HCT116 (cell line): ENCODE measurements around the gene HMGB4. TPM values are rescaled to one million over a fixed set of nuclear protein-coding genes. Genes with fewer than 3 reads are reported as not detected.

Experiments
- ATAC-seq: fragments of 200-7000 bp; cut with Tn5 transposase; 2 replicates; pipeline ENCODE4 v1.9.1; 2020; ENCODE audit warnings: mild to moderate bottlenecking, moderate library complexity
- BruUV-seq: library from RNA; stranded (reverse); fragments of 400-500 nt; replicated peaks from 2 replicates; lab custom pipeline; 2021; lab: Mats Ljungman, UMichigan
- CTCF ChIA-PET: fragments of 300-600 bp; sonication (Branson Sonifier 250); formaldehyde crosslinking; loops from one replicate; lab custom pipeline; 2021; ENCODE audit warnings: antibody characterized with exemption; lab: Charles Lee
- POLR2A ChIA-PET: fragments of 300-600, 350-600 bp; sonication (Branson Sonifier 250); formaldehyde crosslinking; loops from one replicate; lab custom pipeline; 2021; ENCODE audit warnings: antibody characterized with exemption; lab: Charles Lee
- RAD21 ChIA-PET, 2 experiments: fragments of 300-600 bp; sonication (Branson Sonifier 250); formaldehyde crosslinking; loops; one replicate each; lab custom pipeline; 2023; ENCODE audit warnings: low total read pairs in 2 of 2; ENCODE audit not compliant: uncharacterized antibody in 2 of 2, unreplicated experiment in 2 of 2, low non-redundant PET in 1 of 2; lab: Charles Lee
- DNase-seq: peaks from one replicate; pipeline ENCODE4 v3.0.0-alpha.2; 2010; ENCODE audit warnings: low read depth, low spot score
- H2AFZ ChIP-seq: fragments of 200-600 bp; shearing (Covaris generic), sonication (generic); 2 replicates; pipeline ENCODE4 v1.6.1; 2017; ENCODE audit warnings: low read depth, mixed run types, mixed read lengths, antibody characterized with exemption, low read length; ENCODE audit not compliant: poor library complexity, severe bottlenecking
- H3K27ac ChIP-seq: 2 replicates; pipeline ENCODE4 v1.5.1; 2012; ENCODE audit warnings: low read depth, low read length
- H3K27me3 ChIP-seq: fragments of 200-600 bp; sonication (generic); 2 replicates; pipeline ENCODE4 v1.6.1; 2016; ENCODE audit warnings: mixed run types, low read length, mixed read lengths; ENCODE audit not compliant: insufficient read depth
- H3K36me3 ChIP-seq, 2 experiments: fragments of 200-500 bp in 1 of 2; fragments of 200-600 bp in 1 of 2; sonication (Bioruptor generic) in 1 of 2; sonication (generic) in 1 of 2; 2 replicates each; pipeline versions ENCODE4 v1.5.1 to v1.6.1; 2014 to 2016; ENCODE audit warnings: low read length in 2 of 2, inconsistent platforms in 1 of 2, mixed read lengths in 1 of 2, mixed run types in 1 of 2; ENCODE audit not compliant: insufficient read depth in 2 of 2, control insufficient read depth in 1 of 2
- H3K4me1 ChIP-seq, 2 experiments: fragments of 200-600 bp in 1 of 2; sonication (generic) in 1 of 2; 2 replicates each; pipeline versions ENCODE4 v1.5.1 to v1.6.1; 2012 to 2017; ENCODE audit warnings: low read length in 2 of 2, inconsistent platforms in 1 of 2, mild to moderate bottlenecking in 1 of 2, mixed read lengths in 1 of 2, mixed run types in 1 of 2, moderate library complexity in 1 of 2; ENCODE audit not compliant: insufficient read depth in 2 of 2, control insufficient read depth in 1 of 2
- H3K4me2 ChIP-seq: fragments of 200-600 bp; sonication (generic); 2 replicates; pipeline ENCODE4 v1.6.1; 2017; ENCODE audit warnings: mixed run types, low read length, mixed read lengths
- H3K4me3 ChIP-seq, 2 experiments: fragments of 200-600 bp in 1 of 2; sonication (generic) in 1 of 2; replicated peaks in 1 of 2; 2 replicates each; pipeline ENCODE4 v1.5.1; 2011 to 2016; ENCODE audit warnings: low read length in 2 of 2, control low read depth in 1 of 2, low read depth in 1 of 2, mild to moderate bottlenecking in 1 of 2, mixed read lengths in 1 of 2, mixed run types in 1 of 2
- H3K79me2 ChIP-seq: fragments of 200-600 bp; sonication (generic); 2 replicates; pipeline ENCODE4 v1.6.1; 2017; ENCODE audit warnings: mild to moderate bottlenecking, mixed run types, low read length, moderate library complexity, mixed read lengths; ENCODE audit not compliant: insufficient read depth
- H3K9ac ChIP-seq: fragments of 200-600 bp; sonication (generic); 2 replicates; pipeline ENCODE4 v1.6.1; 2016; ENCODE audit warnings: low read length, mixed read lengths
- H3K9me2 ChIP-seq: fragments of 200-600 bp; sonication (generic), shearing (Covaris generic); 2 replicates; pipeline ENCODE4 v1.6.1; 2017; ENCODE audit warnings: mixed run types, mild to moderate bottlenecking, moderate library complexity; ENCODE audit not compliant: insufficient read depth
- H3K9me3 ChIP-seq, 2 experiments: fragments of 200-500 bp in 1 of 2; fragments of 200-600 bp in 1 of 2; sonication (Bioruptor generic) in 1 of 2; sonication (generic) in 1 of 2; 2 replicates each; pipeline ENCODE4 v1.6.1; 2014 to 2017; ENCODE audit warnings: low read length in 2 of 2, mixed read lengths in 2 of 2, inconsistent platforms in 1 of 2, low read depth in 1 of 2, mild to moderate bottlenecking in 1 of 2, mixed run types in 1 of 2, moderate library complexity in 1 of 2; ENCODE audit not compliant: control insufficient read depth in 1 of 2, insufficient read depth in 1 of 2
- H4K20me1 ChIP-seq: fragments of 200-600 bp; sonication (generic), shearing (Covaris generic); 2 replicates; pipeline ENCODE4 v1.6.1; 2017; ENCODE audit warnings: mixed run types, mild to moderate bottlenecking, moderate library complexity; ENCODE audit not compliant: insufficient read depth
- CEBPB ChIP-seq: IDR thresholded peaks from 2 replicates; pipeline ENCODE4 v1.6.1; 2012; ENCODE audit warnings: low read depth
- ELF1 ChIP-seq: IDR thresholded peaks from 2 replicates; pipeline ENCODE4 v1.6.1; 2012; ENCODE audit warnings: low read depth, borderline replicate concordance
- FOSL1 ChIP-seq: IDR thresholded peaks from 2 replicates; pipeline ENCODE4 v1.6.1; 2012; ENCODE audit warnings: low read depth
- JUND ChIP-seq: IDR thresholded peaks from 2 replicates; pipeline ENCODE4 v1.6.1; 2012
- POLR2AphosphoS5 ChIP-seq: IDR thresholded peaks from 2 replicates; pipeline ENCODE4 v1.6.1; 2011; ENCODE audit warnings: mild to moderate bottlenecking, low read depth, low read length, moderate library complexity
- SIN3A ChIP-seq: IDR thresholded peaks from 2 replicates; pipeline ENCODE4 v1.6.1; 2012; ENCODE audit warnings: low read depth
- ZFX ChIP-seq: fragments of 450-650 bp; IDR thresholded peaks from 2 replicates; pipeline ENCODE4 v1.6.1; 2017
- intact Hi-C: fragments of 100-400 bp; cut with micrococcal nuclease; formaldehyde crosslinking; loops from 2 replicates; pipeline ENCODE4 v1.10.0; 2022
- total RNA-seq: library from RNA; stranded (reverse); gene quantifications from one replicate; pipeline ENCODE4 v1.2.1, GENCODE V29; 2021; ENCODE audit not compliant: unreplicated experiment
- TF ChIP-seq, protein P1 (sequence below): IDR thresholded peaks from 2 replicates; pipeline ENCODE4 v1.6.1; 2012; ENCODE audit warnings: low read depth
- TF ChIP-seq, protein P2 (sequence below), 3 experiments: fragments of 200-600 bp in 1 of 3; sonication (generic) in 1 of 3; IDR thresholded peaks in 2 of 3; conservative IDR thresholded peaks in 1 of 3; 2 replicates each; pipeline ENCODE4 v1.5.1; 2012 to 2017; ENCODE audit warnings: low read depth in 2 of 3, low read length in 2 of 3, antibody characterized with exemption in 1 of 3, borderline replicate concordance in 1 of 3, control low read depth in 1 of 3, mild to moderate bottlenecking in 1 of 3, mixed read lengths in 1 of 3, mixed run types in 1 of 3, moderate library complexity in 1 of 3; ENCODE audit not compliant: insufficient read depth in 1 of 3

HMGB4 gene
- total RNA-seq, 1 experiment from 2014 or later, result not detected

DNA sequence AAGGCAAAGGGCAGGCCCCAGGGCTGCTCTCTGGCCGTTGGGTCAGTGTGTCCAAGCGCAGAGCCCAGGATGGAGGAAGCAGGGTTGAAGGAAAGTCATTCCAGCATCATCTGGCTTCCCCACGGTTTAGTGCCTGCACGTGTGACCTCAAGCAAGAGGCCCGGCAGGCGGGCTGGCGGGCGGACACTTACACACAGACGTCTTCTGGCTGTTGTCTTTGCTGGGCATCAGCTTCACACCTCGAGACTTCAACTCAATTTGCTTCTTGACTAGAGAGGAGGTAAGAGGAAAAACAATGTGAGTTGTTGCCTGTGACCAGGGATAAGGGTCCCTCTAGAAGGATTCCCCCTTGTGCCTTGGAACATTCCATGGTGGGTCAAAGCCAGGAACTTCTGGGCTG, 38.4 kb upstream of the HMGB4 start (continued):
- TF ChIP-seq, protein P1, sequence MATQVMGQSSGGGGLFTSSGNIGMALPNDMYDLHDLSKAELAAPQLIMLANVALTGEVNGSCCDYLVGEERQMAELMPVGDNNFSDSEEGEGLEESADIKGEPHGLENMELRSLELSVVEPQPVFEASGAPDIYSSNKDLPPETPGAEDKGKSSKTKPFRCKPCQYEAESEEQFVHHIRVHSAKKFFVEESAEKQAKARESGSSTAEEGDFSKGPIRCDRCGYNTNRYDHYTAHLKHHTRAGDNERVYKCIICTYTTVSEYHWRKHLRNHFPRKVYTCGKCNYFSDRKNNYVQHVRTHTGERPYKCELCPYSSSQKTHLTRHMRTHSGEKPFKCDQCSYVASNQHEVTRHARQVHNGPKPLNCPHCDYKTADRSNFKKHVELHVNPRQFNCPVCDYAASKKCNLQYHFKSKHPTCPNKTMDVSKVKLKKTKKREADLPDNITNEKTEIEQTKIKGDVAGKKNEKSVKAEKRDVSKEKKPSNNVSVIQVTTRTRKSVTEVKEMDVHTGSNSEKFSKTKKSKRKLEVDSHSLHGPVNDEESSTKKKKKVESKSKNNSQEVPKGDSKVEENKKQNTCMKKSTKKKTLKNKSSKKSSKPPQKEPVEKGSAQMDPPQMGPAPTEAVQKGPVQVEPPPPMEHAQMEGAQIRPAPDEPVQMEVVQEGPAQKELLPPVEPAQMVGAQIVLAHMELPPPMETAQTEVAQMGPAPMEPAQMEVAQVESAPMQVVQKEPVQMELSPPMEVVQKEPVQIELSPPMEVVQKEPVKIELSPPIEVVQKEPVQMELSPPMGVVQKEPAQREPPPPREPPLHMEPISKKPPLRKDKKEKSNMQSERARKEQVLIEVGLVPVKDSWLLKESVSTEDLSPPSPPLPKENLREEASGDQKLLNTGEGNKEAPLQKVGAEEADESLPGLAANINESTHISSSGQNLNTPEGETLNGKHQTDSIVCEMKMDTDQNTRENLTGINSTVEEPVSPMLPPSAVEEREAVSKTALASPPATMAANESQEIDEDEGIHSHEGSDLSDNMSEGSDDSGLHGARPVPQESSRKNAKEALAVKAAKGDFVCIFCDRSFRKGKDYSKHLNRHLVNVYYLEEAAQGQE, result no peak
- TF ChIP-seq, all 23 proteins: peak for 0

DNA sequence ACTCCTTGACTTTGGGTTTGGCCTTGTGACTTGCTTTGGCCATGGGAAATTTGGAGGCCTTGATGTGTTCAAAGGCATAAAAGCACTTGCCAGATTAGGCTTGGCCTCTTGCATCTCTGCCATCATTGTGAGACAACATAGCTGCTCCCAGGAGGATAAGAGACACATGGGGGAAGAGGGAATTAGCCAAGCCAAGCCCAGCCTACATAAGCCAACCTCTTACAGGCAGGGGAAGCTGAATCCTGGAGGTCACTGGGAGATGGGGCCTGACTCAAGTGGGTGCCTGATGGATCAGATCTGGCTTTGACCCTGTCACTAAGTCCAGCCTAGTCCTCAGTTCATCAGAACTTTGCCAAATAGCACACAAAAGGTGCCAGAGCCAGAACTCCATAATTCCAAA, 37.6 kb upstream of the HMGB4 start:
- H2AFZ ChIP-seq, result no peak overlapping the region
- ChIA-PET CTCF (no interaction called here), POLR2A (no interaction called here), RAD21 (no interaction called here)
- H3K4me1 ChIP-seq, result no peaks in the 10 kb centered on the region
- no peaks in the 10 kb centered on the region for H3K9me3 ChIP-seq
- H3K9ac ChIP-seq, result no peak overlapping the region
- BruUV-seq, result no TSS peak
- ATAC-seq (no peak), DNase-seq (no peak)
- H3K36me3 ChIP-seq, result no peaks in the 10 kb centered on the region
- intact Hi-C loops, result no loop called here
- H3K4me2 ChIP-seq, result no peak overlapping the region
- H3K79me2 ChIP-seq, result no peaks in the 10 kb centered on the region
- no peaks in the 10 kb centered on the region for H4K20me1 ChIP-seq
- H3K27me3 ChIP-seq, result peaks cover 21% of the 10 kb centered on the region
- no peaks in the 10 kb centered on the region for H3K9me2 ChIP-seq
- no peak for TF ChIP-seq CEBPB
- no peak for TF ChIP-seq SIN3A
- TF ChIP-seq ZFX, result no peak
- no peak for TF ChIP-seq POLR2AphosphoS5
- TF ChIP-seq ELF1, result no peak
- TF ChIP-seq, protein P2, sequence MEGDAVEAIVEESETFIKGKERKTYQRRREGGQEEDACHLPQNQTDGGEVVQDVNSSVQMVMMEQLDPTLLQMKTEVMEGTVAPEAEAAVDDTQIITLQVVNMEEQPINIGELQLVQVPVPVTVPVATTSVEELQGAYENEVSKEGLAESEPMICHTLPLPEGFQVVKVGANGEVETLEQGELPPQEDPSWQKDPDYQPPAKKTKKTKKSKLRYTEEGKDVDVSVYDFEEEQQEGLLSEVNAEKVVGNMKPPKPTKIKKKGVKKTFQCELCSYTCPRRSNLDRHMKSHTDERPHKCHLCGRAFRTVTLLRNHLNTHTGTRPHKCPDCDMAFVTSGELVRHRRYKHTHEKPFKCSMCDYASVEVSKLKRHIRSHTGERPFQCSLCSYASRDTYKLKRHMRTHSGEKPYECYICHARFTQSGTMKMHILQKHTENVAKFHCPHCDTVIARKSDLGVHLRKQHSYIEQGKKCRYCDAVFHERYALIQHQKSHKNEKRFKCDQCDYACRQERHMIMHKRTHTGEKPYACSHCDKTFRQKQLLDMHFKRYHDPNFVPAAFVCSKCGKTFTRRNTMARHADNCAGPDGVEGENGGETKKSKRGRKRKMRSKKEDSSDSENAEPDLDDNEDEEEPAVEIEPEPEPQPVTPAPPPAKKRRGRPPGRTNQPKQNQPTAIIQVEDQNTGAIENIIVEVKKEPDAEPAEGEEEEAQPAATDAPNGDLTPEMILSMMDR (IDR thresholded peaks at IDR 0.05 in 2 of 3, conservative IDR thresholded peaks at IDR 0.05 in 1 of 3; ENCODE audit: borderline replicate concordance in 1 of 3, insufficient read depth in 1 of 3, low read depth in 2 of 3, low read length in 2 of 3), result no peak
- TF ChIP-seq JUND, result no peak
- TF ChIP-seq FOSL1, result no peak
- H3K4me3 ChIP-seq, result no peak overlapping the region
- no peak overlapping the region for H3K27ac ChIP-seq
